SW480 (cell line): Measurements from ENCODE around the gene ATXN2.
A peak's percentile ranks its signal among the peaks of the same experiment; 100 is the strongest.
"Not testable (repeated sequence)": the region's sequence is repeated elsewhere in the genome, so short reads cannot be mapped to it uniquely, and the experiment has no call there.

ENCODE experiments used
- DNase-seq: peaks from one replicate; pipeline ENCODE4 v3.0.0-alpha.2; 2016; ENCODE audit warnings: low spot score

ATXN2 gene

DNA sequence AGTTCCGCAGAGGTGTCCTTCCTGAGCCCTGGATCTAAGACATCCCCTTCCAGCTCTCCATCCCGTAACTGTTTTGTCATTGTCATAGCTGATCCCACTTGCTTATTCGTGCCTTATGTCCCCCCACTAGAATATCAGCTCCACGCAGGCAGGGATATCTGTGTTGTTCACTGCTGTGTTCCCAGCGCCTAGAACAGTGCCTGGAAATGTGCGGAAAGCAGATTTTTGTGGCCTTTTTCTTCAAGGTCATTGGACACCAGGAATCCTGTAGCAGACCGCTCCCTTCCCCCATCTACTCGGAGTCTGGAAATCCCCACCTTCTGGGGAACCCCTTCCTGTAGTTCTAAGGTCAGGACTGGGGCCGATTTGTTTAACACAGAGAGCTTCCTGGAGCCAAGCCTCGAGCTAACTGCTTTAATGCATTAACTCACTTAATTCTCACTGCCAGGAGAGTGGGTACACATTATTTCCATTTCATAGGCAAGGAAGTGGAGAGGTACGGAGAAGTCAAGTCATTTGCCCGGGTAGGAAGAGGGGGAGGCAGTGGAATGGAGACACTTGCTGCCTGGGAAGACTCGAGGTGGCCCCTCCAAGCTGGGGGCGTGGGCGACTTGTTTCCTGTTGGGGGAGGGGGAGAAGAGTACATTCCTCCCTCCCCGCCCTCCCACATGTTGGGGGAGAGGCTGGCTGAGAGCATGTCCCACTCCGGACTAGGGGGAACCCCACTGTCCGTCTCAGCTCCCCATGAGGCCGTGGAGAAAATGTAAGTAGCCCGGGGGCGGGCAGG is 194.6 kb downstream of the ATXN2 start:
- DNase-seq = peak; percentile 69

DNA sequence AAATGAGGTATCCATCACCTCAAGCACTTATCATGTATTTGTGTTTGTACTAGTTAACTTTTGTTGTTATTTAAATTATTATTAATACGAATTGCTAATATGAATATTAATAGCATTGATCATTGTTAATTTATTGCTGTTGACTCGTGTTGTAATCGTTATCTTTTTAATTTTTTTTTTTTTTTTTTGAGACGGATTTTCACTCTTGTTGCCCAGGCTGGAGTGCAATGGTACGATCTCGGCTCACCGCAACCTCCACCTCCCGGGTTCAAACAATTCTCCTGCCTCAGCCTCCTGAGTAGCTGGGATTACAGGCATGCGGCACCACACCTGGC is 196.7 kb downstream of the ATXN2 start:
- not testable (repeated sequence) for DNase-seq
